Stimulated activated CD8-positive, alpha-beta memory T cell treated with anti-CD3 and anti-CD28 coated beads, Interleukin-7, amount 100 ng/mL, for 4 hours (primary cell): Measurements from ENCODE around the gene TAS1R2.
"Not testable (repeated sequence)": the region's sequence is repeated elsewhere in the genome, so short reads cannot be mapped to it uniquely, and the experiment has no call there.

ENCODE experiments used
- DNase-seq, 2 donors: peaks; one replicate each; pipeline ENCODE4 v3.0.0-alpha.2; 2020; ENCODE audit warnings: low read depth in 2 of 2

TAS1R2 gene

DNA sequence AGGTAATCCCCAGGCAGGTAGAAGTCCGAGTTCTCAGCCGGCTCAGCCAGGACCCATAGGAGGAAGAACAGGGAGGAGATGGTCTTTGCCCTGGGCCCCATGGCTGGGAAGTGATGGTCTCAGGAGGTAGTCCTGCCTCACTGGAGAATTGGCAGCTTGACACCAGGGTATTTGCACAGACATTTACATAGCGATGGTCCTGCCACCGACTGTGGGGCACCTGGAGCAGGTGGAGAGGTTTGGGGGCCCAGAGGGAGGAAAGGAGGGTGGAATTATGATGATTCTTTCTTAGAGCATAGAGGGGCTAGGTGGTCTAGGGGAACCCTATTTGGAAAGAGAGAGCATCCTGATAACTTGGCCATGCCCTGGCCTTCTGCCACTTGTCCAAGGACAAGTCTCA is at the start of gene TAS1R2:
TAS1R2 (minus strand) TSS at position 101 of the 400 bp plus-strand sequence; CDS start at position 101, 0 bp downstream.
- DNase-seq = no peak

- DNase-seq = no peak
Observed at GRCh38 chr1:18907917-18908845, 48.7 kb upstream of the TAS1R2 start.

GRCh38 chr1:18907021-18907916 is 47.8 kb upstream of the TAS1R2 start:
- peak; percentile 30 to 47 for DNase-seq

DNA sequence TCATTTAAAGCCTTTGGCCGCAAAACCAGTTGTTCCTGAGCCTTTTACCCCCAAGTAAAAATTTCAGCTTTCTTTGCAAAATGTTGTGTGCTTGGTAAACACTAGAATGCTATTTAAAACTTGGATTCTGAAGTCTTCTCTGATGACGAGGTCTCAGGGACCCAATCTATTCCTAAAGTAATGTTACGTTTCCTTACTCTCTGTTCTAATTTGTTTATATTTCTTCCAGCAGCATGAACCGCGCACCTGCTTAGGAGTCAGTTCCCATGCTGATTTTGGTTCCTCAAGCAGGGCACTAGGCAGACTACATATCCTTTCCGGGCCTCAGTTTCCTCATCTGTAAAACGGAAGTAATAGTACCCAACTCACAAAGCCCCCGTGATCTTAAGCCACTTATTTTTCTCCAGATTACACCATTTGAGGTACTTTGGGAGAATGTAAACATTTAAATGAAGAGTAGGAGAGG is 43.9 kb upstream of the TAS1R2 start:
- no peak for DNase-seq

DNA sequence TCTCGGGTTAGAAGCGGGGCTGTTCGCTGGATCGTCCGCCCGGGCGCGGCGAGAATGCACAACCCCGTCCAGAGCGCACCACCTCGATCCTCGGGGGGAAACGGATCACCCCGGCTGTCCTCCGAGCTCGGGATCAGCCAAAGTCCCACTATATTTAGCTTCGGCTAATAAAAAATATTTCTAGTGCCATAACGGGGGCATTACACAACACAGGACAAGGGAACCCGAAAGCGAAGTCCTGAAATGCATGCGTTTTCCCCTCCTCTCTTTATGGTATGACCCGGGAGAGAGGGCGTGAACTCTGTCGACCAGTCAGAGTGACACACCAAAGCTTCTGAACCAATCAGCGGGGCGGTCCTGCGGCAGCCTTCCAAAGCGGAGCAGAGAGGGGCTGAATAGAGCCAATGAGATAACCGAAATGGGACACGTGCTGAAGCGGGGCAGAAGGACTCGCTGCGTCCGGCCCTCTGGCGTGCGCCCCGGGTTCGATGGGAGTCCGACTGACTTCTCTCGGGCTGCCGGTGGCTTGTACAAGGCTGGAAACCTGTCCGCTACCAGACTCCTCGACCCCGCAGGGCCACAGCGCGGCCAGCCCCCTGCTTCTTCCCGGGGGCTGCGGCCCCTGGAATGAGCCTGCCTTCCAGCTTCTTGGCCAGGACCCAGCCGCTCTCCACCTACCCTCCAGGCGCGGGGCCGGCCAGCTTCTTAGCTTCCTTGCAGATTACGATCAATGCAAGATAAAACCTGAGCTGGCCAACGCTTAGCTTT is 43.2 kb upstream of the TAS1R2 start, which contains the start of gene ALDH4A1:
ALDH4A1 (minus strand) TSS at position 33 of the 768 bp plus-strand sequence; CDS start at position 1, 32 bp downstream.
- peak; percentile 89 to 93 for DNase-seq

DNA sequence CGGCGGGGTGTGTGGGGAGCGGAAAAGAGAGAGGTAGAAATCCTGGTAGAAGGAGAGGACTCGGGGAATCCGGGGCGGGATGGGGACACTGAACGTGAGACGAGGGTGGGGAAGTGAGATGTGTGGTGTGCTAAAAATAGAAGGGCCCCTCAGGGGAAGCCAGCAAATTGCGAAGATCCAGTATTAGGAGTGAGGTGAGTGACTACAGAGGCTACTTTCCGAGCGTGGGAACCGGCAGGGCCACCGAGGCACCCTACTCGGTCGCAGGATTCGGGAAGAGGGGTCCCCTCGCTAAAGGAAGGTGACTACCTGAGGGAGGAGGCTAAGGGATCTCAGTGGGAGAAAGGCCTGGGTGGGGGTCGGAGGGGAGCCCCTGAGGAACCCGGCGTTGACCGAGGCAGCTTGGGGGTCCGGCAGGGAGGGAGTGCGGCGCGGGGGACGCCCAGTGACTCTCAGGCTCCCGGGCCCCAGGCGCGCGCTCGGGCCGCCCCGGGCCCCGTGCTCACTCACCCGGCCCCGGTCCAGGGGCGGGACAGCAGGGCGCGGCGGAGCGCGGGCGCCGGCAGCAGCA is 42.6 kb upstream of the TAS1R2 start:
- no peak for DNase-seq

GRCh38 chr1:18901147-18901951 is 41.9 kb upstream of the TAS1R2 start:
- no peak for DNase-seq

GRCh38 chr1:18900303-18900841 is 40.9 kb upstream of the TAS1R2 start:
- no peak for DNase-seq

- no peak for DNase-seq
Observed at GRCh38 chr1:18899363-18900049, 40.0 kb upstream of the TAS1R2 start.

DNA sequence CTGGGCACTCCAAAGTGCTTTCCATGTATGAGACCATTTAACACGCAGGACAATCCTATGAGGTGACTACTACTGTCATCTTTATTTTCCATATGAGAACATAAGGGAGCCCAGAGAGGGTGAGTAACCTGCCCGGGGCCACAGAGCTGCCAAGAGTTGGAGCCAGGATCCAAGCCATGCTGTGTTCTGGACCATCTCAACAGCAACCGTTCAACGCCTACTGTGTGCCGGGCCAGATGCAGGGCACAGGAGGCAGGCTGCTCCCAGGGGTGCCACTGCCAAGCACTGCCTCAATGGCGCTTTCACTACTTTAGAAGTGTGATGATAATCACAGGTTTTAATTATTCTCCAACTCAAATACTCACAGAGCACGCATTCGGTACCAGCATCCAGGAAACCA is 39.1 kb upstream of the TAS1R2 start:
- DNase-seq = no peak

DNA sequence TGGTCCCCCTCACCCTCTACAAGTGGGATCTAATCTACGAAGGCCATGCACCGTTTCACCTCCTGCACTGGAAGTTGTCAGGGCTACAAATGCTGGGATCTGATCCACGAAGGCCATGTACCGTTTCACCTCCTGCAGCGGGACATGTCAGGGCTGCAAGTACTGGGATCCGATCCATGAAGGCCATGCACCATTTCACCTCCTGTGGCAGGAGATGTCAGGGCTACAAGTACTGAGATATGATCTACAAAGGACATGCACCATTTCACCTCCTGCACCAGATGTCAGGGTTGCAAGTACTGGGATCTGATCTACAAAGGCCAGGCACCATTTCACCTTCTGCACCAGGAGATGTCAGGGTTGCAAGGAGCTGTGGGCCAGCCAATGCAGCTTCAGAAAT is 35.9 kb upstream of the TAS1R2 start:
- no peak for DNase-seq

DNA sequence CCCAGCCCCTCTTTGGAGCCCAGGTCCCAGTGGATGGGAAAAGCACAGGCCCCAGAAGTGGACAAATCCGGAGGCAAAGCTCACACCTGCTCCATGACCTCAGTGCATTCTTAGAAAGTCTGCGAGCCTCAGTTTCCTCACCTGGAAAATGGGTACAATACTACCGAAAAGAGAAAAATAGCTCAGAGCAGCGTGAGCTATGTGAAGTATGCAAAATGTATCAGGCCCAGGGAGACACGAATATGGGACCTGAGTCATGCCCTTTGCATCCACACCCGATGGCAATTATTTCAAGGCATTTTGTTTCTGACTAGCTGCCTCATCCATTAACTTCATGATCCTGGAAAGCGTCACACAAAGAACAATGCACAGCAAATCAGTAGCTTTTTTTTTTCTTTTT is 33.7 kb upstream of the TAS1R2 start:
- DNase-seq = no peak

GRCh38 chr1:18891858-18892257 is 32.4 kb upstream of the TAS1R2 start:
- not testable (repeated sequence) for DNase-seq

DNA sequence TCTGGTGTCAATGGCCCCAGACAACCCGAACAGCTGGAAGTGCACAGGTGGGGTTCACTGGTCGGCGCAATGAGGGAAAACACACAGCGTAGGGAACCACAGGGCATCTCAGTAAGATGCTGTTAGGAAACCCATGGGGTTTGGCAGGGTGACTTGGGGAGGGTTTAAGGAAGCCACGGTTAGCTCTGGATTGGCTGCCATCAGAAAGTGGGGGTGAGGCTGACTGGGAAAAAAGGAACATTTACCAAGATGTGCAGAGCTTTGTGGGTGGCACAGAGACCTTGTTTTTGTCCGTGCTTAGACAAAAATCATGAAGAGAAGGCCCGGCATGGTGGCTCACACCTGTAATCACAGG is 31.9 kb upstream of the TAS1R2 start:
- no peak for DNase-seq

DNA sequence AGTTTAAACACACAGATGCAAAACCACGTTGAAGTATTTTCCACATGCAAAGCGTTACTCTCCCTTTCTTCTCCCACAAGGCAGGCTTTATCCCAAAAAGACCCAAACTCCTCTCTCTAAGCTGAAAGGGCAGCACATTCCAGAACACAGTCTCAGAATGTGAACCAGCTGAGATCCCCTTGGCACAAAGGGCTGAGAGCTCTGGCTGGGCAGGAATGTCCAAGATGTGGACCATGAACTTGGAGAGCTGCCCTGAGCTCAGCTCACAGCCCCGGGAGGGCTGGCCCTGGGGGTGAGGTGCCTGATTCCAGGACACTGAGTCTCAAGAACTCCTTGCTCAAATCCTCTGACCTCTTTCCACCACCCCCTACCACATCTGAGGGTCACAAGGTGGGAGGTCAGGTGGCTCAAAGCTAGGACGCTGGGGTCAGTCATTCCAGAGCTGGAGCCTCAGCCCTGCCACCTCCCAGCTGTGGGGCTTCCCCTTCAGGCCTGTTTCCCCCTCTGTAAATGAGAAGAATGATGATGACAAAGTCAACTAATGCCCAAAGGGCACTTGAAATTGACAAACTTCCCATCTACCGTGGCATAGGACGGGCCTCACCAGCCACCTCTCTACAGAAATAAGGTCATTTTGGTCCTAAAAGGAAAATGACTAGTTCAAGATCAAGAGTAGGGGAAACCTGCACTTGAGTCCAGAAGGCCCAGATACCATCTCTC is 31.4 kb upstream of the TAS1R2 start:
- no peak for DNase-seq

DNA sequence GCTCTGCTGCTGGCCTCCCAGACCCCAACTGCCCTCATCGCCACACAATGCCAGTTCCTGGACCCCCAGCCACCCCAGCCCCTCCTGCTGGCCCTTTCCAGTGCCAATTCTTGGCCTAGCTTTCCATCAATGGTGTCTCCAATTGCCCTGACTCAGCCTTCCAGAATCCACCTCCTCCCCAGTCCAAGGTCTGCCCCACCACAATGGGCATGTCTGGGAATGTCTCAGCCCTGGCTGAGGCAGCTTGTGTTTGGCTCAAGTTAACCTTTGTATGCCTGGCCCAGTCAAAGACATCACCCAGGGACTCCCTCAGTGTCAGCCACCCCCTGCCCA is 26.5 kb upstream of the TAS1R2 start:
- no peak for DNase-seq

DNA sequence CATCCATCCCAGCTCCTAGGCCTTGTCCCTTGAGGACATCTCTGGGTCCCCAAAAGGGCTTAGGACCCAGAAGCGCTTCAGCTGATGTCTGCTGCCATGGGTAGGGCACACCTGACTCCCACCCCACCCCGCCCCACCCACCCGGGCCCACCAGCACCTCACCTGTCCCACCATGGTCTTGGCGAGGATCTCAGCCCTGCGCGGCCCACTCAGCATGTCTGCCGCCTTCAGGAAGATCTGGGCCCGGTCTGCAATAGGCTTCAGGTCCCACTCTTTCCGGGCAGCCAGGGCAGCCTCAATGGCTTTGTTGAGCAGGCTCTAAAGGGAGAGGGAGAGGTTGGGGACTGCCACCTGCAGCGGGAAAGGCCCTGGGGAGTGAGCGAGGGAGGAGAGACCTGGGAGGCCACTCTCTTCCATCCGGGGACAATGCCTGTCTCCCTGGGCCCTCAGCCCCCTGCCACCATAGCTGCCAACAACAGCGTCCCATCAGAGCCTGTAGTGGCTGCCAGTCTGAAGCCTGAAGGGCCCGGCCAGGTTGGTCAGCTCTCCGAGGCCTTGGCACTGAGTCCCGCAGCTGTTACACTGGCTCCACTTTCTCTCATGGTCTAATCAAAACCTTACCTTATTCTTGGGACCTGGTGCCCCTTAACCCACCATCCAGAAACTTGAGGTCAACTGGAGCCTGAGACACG is 26.0 kb upstream of the TAS1R2 start:
- no peak for DNase-seq

GRCh38 chr1:18884727-18885126 is 25.3 kb upstream of the TAS1R2 start:
- DNase-seq = no peak

DNA sequence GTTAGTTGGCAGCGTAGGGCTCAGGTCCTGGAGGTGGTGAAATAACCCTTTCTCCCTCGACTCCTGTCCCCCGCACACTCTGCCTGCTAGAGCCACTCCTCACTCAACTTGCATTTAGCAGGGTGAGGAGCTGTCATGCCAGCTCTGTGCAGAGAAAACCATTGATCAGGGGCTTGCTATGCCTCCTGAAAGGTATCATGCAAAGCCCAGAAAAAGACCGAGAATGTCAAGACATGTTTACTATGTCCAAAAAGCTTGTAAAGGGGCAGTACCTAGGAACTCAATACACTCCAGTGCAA is 24.9 kb upstream of the TAS1R2 start:
- no peak for DNase-seq
